Transverse colon (tissue), 4 donors: ENCODE results near the gene TFE3.

Experiments used
- CTCF ChIP-seq, 5 experiments: fragments of 200-600 bp in 3 of 5; fragments of 450-650 bp in 2 of 5; sonication (generic) in 3 of 5; IDR thresholded peaks; 1 replicate in 2 of 5; 2 replicates in 3 of 5; pipeline ENCODE4 v1.5.1; 2016 to 2017; ENCODE audit warnings: antibody characterized with exemption in 5 of 5, inconsistent platforms in 3 of 5, mild to moderate bottlenecking in 2 of 5, moderate library complexity in 1 of 5
- EP300 ChIP-seq: sonication (generic); formaldehyde crosslinking; IDR thresholded peaks from one replicate; pipeline ENCODE4 v1.6.1; 2017; ENCODE audit warnings: antibody characterized with exemption, low read depth
- POLR2A ChIP-seq: fragments of 450-650 bp; IDR thresholded peaks from one replicate; pipeline ENCODE4 v1.6.1; 2016; ENCODE audit warnings: antibody characterized with exemption, mild to moderate bottlenecking, moderate library complexity
- POLR2AphosphoS5 ChIP-seq, 3 donors: sonication (generic); formaldehyde crosslinking; IDR thresholded peaks; one replicate each; pipeline ENCODE4 v1.6.1; 2016; ENCODE audit warnings: antibody characterized with exemption in 3 of 3

GRCh38 chrX:49067285-49068120 lies 24.3 kb upstream of the TFE3 start:
- TF ChIP-seq EP300, result no peak
- TF ChIP-seq CTCF (IDR thresholded peaks at IDR 0.05), result no peak
- no peak for TF ChIP-seq POLR2AphosphoS5 (IDR thresholded peaks at IDR 0.05)
- no peak for TF ChIP-seq POLR2A
